Ascending aorta (tissue), 2 donors: ENCODE results near the gene FAM186B. TPM values are rescaled to one million over a fixed set of nuclear protein-coding genes. Genes with fewer than 3 reads are reported as not detected.

Experiments
- DNase-seq, 2 donors: peaks; one replicate each; pipeline ENCODE4 v3.0.0-alpha.2; 2019; ENCODE audit warnings: low spot score in 2 of 2
- H3K27ac ChIP-seq, 2 donors: fragments of 200-600 bp; sonication (generic); one replicate each; pipeline ENCODE4 v1.5.1; 2016 to 2017; ENCODE audit warnings: mild to moderate bottlenecking in 1 of 2
- H3K27me3 ChIP-seq: fragments of 200-600 bp; sonication (generic); one replicate; pipeline ENCODE4 v1.5.1; 2017
- H3K36me3 ChIP-seq, 2 donors: fragments of 200-600 bp; sonication (generic); one replicate each; pipeline ENCODE4 v1.5.1; 2016
- H3K4me1 ChIP-seq, 2 donors: fragments of 200-600 bp; sonication (generic); one replicate each; pipeline ENCODE4 v1.5.1; 2016 to 2017; ENCODE audit warnings: mild to moderate bottlenecking in 1 of 2
- H3K4me3 ChIP-seq, 2 donors: fragments of 200-600 bp; sonication (generic); one replicate each; pipeline ENCODE4 v1.5.1; 2016 to 2017; ENCODE audit warnings: mild to moderate bottlenecking in 1 of 2
- H3K9me3 ChIP-seq, 2 donors: fragments of 200-600 bp; sonication (generic); one replicate each; pipeline ENCODE4 v1.5.1; 2016
- intact Hi-C: fragments of 100-400 bp; cut with DNase I; formaldehyde crosslinking; loops from one replicate; pipeline ENCODE4 v1.15.1; 2023
- total RNA-seq: library from RNA; depleted of rRNA; stranded (reverse); fragments of >200 nt; gene quantifications from one replicate; pipeline ENCODE4 v1.1.0, GENCODE V29; 2016
- TF ChIP-seq, protein P1 (sequence below), 3 experiments: fragments of 200-600 bp in 2 of 3; fragments of 450-650 bp in 1 of 3; sonication (generic) in 2 of 3; IDR thresholded peaks; one replicate each; pipeline ENCODE4 v1.5.1; 2016 to 2019; ENCODE audit warnings: antibody characterized with exemption in 3 of 3, mild to moderate bottlenecking in 1 of 3, moderate library complexity in 1 of 3

FAM186B gene
- total RNA-seq, 1 donor from 2014 or later, result not detected

DNA sequence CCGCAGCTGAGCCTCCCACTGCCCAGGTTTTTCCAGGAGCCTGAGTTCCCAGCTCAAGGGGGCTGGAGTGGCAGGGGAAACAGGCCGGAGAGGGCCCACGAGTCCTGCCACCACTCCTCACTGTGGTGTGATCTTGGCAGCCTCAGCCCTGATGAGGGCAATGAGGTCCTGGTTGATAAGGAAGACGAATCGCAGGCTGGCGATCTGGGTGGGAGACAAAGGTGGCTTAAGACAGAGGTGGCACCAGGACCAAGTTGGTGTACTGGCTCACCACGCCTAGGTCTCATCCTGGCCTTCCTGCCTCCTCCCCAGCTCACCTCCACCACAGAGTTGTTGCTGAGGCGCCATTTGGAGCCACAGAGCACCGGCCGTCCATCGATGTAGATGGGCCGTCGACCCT, 46.9 kb downstream of the FAM186B start:
- TF ChIP-seq, protein P1, sequence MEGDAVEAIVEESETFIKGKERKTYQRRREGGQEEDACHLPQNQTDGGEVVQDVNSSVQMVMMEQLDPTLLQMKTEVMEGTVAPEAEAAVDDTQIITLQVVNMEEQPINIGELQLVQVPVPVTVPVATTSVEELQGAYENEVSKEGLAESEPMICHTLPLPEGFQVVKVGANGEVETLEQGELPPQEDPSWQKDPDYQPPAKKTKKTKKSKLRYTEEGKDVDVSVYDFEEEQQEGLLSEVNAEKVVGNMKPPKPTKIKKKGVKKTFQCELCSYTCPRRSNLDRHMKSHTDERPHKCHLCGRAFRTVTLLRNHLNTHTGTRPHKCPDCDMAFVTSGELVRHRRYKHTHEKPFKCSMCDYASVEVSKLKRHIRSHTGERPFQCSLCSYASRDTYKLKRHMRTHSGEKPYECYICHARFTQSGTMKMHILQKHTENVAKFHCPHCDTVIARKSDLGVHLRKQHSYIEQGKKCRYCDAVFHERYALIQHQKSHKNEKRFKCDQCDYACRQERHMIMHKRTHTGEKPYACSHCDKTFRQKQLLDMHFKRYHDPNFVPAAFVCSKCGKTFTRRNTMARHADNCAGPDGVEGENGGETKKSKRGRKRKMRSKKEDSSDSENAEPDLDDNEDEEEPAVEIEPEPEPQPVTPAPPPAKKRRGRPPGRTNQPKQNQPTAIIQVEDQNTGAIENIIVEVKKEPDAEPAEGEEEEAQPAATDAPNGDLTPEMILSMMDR (IDR thresholded peaks at IDR 0.05), result no peak
- Histone ChIP-seq H3K4me3 (no peak overlapping the region), H3K9me3 (no peaks in the 10 kb centered on the region), H3K36me3 (peaks cover 43 to 70% of the 10 kb centered on the region in 2 donors), H3K27ac (no peak overlapping the region), H3K4me1 (no peaks in the 10 kb centered on the region), H3K27me3 (no peaks in the 10 kb centered on the region)
- DNase-seq, result no peak
- intact Hi-C loops, result no loop called here

DNA sequence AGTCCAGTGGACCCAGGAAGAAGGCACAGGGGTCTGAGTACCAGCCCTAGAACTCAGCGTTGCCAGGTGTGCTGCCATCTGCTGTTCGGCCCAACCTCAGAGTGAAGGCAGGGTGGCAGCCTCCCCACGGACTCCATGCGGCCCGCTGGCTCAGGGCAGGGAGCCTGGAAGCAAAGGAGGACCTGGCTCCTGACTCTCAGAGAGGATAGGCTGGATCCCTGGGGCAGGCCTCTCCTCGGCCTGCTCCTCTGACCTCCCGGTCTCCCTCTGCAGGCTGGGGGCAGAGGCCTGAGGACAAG, 47.6 kb downstream of the FAM186B start:
- no peaks in the 10 kb centered on the region for H3K9me3 ChIP-seq
- no peaks in the 10 kb centered on the region for H3K4me1 ChIP-seq
- intact Hi-C loops, result no loop called here
- no peak for DNase-seq
- no peak overlapping the region for H3K27ac ChIP-seq
- TF ChIP-seq, protein P1 (IDR thresholded peaks at IDR 0.05), result no peak
- peaks cover 36 to 63% of the 10 kb centered on the region in 2 donors for H3K36me3 ChIP-seq
- H3K27me3 ChIP-seq, result no peaks in the 10 kb centered on the region
- no peak overlapping the region for H3K4me3 ChIP-seq

DNA sequence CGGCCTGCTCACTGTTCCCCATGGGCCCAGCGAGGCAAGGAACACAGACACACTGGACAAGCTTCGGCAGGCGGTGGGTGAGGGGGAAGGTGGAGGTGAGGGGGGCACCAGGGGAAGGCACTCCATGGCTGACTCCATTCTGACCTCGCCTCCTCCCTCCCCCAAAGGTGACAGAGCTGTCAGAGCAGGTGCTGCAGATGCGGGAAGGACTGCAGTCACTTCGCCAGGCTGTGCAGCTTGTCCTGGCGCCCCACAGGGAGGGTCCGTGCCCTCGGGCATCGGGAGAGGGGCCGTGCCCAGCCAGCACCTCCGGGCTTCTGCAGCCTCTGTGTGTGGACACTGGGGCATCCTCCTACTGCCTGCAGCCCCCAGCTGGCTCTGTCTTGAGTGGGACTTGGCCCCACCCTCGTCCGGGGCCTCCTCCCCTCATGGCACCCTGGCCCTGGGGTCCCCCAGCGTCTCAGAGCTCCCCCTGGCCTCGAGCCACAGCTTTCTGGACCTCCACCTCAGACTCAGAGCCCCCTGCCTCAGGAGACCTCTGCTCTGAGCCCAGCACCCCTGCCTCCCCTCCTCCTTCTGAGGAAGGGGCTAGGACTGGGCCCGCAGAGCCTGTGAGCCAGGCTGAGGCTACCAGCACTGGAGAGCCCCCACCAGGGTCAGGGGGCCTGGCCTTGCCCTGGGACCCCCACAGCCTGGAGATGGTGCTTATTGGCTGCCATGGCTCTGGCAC, 48.1 kb downstream of the FAM186B start:
- H3K9me3 ChIP-seq, result no peaks in the 10 kb centered on the region
- peaks cover 31 to 58% of the 10 kb centered on the region in 2 donors for H3K36me3 ChIP-seq
- H3K4me1 ChIP-seq, result no peaks in the 10 kb centered on the region
- no peaks in the 10 kb centered on the region for H3K27me3 ChIP-seq
- TF ChIP-seq, protein P1 (IDR thresholded peaks at IDR 0.05), result no peak
- DNase-seq, result no peak
- H3K4me3 ChIP-seq, result no peak overlapping the region
- no peak overlapping the region for H3K27ac ChIP-seq
- intact Hi-C loops, result no loop called here

DNA sequence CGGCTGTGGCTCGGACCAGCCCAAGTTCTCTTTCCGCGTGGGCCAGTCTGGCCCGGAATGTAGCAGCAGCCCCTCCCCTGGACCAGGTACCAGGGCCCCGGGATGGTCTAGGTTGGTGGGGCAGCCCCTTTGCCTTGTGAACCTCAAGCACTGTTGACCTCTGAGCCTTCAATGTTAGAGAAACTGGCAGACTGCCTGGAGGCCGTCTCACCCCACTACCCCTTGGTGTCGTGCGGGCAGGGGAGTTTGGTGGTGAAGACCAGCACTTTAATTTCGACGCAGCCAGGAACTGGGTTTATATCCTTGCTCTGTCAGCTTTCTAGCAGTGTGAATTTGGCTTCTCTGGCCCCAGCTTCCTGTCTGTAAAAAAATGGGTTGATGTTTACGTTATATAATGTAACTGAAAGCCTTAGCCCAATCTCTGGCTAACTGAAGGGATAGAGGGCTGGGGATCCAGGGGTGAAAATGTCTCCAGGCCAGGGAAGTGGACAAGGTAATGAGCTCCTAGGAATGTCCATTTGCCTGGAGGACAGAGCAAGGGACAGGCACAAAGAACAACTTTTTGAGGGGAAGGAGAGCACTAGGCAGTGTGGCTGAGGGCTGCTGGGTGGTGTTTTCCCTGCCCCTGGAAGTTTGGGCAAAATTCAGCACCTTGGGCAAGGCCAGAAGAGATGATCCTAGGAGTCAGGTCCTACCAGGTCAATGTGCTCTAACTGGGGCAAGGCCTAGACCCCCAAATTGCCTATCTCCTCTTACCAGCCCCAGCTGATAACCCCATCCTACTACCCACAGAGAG, 48.9 kb downstream of the FAM186B start:
- Histone ChIP-seq H3K27me3 (no peaks in the 10 kb centered on the region), H3K9me3 (no peaks in the 10 kb centered on the region), H3K36me3 (peaks cover 24 to 51% of the 10 kb centered on the region in 2 donors), H3K4me3 (no peak overlapping the region), H3K4me1 (no peaks in the 10 kb centered on the region), H3K27ac (no peak overlapping the region)
- TF ChIP-seq, protein P1 (IDR thresholded peaks at IDR 0.05), result no peak
- intact Hi-C loops, result no loop called here
- no peak for DNase-seq

DNA sequence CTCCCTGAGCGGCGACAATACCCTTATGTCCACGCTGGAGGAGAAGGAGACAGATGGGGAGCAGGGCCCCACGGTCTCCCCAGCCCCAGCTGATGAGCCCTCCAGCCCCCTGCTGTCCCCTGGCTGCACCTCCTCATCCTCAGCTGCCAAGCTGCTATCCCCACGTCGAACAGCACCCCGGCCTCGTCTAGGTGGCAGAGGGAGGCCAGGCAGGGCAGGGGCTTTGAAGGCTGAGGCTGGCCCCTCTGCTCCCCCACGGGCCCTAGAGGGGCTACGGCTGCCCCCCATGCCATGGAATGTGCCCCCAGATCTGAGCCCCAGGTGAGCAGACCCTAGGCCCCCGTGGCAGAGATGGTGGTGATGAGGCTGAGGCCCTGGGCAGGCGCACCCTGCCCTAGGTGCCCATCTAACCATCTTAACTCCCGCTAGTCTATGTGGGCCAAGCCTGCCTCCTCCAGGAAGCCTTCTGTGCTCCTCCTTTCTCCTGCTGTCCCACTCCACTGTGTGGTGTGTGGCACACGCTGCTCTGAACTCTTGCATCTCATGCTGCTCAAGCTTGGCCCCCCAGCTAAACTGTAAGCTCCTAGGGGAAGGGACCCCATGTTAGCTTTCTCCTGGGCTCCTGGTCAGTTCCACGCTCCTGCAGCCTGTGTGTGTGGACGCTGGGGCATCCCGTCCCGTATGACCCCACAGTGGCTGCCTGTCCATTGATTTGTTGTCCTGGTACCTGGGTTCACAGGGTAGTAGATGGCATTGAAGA, 49.6 kb downstream of the FAM186B start:
- Histone ChIP-seq H3K27me3 (no peaks in the 10 kb centered on the region), H3K27ac (no peak overlapping the region), H3K4me1 (no peaks in the 10 kb centered on the region), H3K36me3 (peaks cover 23 to 43% of the 10 kb centered on the region in 2 donors), H3K9me3 (no peaks in the 10 kb centered on the region), H3K4me3 (no peak overlapping the region)
- TF ChIP-seq, protein P1 (IDR thresholded peaks at IDR 0.05), result no peak
- intact Hi-C loops, result no loop called here
- DNase-seq, result no peak
